GM13976 (cell line): ENCODE results near the gene CLSTN1.

Source experiments
- DNase-seq: peaks from one replicate; pipeline ENCODE4 v3.0.0; 2012; ENCODE audit warnings: low spot score
- CTCF ChIP-seq: IDR thresholded peaks from 2 replicates; pipeline ENCODE4 v1.5.1; 2012; ENCODE audit warnings: borderline replicate concordance, mild to moderate bottlenecking; ENCODE audit not compliant: insufficient read depth; ENCODE audit errors: extremely low read depth, missing control alignments, control extremely low read depth
- in situ Hi-C: fragments of 300-500 bp; cut with MboI; formaldehyde crosslinking; loops from one replicate; pipeline ENCODE4 v1.12.0; 2022; ENCODE audit warnings: low sequenced_read_pairs, mixed read lengths, inconsistent platforms; ENCODE audit not compliant: unreplicated experiment

The CLSTN1 gene

GRCh38 chr1:9690440-9691107 is 133.2 kb downstream of the CLSTN1 start:
- in situ Hi-C loops, result no loop called here
- TF ChIP-seq CTCF, result no peak
- DNase-seq, result no peak

GRCh38 chr1:9689971-9690381 is 133.8 kb downstream of the CLSTN1 start:
- DNase-seq, result no peak
- in situ Hi-C loops, result no loop called here
- TF ChIP-seq CTCF, result no peak

- in situ Hi-C loops, result no loop called here
- TF ChIP-seq CTCF, result no peak
- peak; percentile 94 for DNase-seq
Measured at GRCh38 chr1:9689011-9689706, 134.6 kb downstream of the CLSTN1 start.

- in situ Hi-C loops, result no loop called here
- TF ChIP-seq CTCF, result no peak
- DNase-seq, result no peak
Measured at GRCh38 chr1:9688599-9688998, 135.2 kb downstream of the CLSTN1 start.

- TF ChIP-seq CTCF, result no peak
- in situ Hi-C loops, result no loop called here
- no peak for DNase-seq
Measured at GRCh38 chr1:9687874-9688582, 135.7 kb downstream of the CLSTN1 start.

- in situ Hi-C loops, result no loop called here
- no peak for TF ChIP-seq CTCF
- peak; percentile 77 for DNase-seq
Measured at GRCh38 chr1:9687120-9687873, 136.5 kb downstream of the CLSTN1 start.
